ENCODE measurements around the gene REV3L. TPM values are rescaled to one million over a fixed set of nuclear protein-coding genes. Genes with fewer than 3 reads are reported as not detected.

REV3L gene
- total RNA-seq, 1 donor, result 54.8 TPM

DNA sequence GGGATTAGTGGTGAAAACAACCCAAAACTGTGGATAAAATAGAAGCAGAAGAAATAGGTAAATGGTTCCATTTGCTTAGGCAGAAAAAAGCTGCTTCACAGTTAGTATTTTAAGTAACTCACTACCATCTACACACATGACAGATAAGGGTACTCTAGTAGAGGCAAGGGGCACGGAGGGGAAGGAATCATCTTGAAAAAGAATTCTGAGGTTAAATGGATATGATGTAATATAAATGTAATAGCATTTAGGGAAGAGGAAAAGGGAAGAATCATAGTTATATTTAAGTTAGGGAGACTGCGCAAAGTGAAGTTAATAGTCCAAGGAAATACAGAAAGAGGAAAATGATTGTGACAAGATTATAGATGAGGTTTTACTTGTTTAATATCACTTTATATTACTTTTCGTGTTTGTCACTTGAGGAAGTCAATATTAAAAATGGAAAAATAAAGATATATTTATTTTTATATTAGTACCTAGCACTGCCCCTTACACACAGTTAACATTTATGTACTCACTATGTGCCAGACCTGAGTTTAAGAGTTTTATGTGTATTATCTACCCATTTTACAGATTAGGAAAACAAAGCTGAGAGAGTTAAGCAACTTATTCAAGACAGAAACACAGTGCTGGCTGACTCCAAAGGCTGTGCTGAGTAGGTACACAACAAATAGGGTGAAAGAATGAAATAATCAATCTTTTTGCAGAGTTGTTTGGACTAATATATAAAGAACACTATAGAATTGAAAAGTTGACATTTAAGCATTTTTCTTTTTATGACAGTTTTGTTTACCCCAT, 128.1 kb downstream of the REV3L start:
- H3K4me3 ChIP-seq (ENCODE audit: low read depth, low read length), result no peak overlapping the region
- DNase-seq (ENCODE audit: low read depth), result no peak
- TF ChIP-seq, protein P1, sequence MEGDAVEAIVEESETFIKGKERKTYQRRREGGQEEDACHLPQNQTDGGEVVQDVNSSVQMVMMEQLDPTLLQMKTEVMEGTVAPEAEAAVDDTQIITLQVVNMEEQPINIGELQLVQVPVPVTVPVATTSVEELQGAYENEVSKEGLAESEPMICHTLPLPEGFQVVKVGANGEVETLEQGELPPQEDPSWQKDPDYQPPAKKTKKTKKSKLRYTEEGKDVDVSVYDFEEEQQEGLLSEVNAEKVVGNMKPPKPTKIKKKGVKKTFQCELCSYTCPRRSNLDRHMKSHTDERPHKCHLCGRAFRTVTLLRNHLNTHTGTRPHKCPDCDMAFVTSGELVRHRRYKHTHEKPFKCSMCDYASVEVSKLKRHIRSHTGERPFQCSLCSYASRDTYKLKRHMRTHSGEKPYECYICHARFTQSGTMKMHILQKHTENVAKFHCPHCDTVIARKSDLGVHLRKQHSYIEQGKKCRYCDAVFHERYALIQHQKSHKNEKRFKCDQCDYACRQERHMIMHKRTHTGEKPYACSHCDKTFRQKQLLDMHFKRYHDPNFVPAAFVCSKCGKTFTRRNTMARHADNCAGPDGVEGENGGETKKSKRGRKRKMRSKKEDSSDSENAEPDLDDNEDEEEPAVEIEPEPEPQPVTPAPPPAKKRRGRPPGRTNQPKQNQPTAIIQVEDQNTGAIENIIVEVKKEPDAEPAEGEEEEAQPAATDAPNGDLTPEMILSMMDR (IDR thresholded peaks at IDR 0.05; ENCODE audit: insufficient read depth, low read depth, low read length), result no peak

DNA sequence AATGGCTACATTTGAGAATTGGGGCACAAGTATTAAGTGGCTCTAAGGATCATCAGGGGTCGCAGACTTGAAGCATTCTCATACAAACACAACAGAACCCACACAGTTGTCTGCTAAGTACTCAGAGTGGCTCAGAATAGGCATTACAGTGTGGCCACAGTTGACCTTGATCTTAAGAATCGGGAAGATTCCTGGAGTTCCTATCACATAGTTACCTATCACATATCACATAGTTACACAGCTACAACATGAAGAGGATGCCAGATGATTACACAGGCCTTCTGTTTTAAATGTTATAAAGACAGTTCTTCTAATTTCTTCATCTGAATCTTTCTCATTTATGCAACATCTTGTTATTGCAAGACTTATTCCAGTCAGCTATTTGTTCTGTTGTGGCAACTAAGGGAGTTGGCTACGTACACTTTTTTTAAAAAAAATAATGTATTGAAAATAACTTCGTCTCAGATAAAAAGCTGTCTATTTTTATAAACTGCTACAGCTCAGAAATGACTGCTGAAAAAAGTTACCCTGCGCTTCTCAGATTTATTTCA, 129.0 kb downstream of the REV3L start:
- H3K4me3 ChIP-seq (ENCODE audit: low read depth, low read length), result no peak overlapping the region
- no peak for DNase-seq (ENCODE audit: low read depth)
- TF ChIP-seq, protein P1 (IDR thresholded peaks at IDR 0.05; ENCODE audit: insufficient read depth, low read depth, low read length), result no peak

DNA sequence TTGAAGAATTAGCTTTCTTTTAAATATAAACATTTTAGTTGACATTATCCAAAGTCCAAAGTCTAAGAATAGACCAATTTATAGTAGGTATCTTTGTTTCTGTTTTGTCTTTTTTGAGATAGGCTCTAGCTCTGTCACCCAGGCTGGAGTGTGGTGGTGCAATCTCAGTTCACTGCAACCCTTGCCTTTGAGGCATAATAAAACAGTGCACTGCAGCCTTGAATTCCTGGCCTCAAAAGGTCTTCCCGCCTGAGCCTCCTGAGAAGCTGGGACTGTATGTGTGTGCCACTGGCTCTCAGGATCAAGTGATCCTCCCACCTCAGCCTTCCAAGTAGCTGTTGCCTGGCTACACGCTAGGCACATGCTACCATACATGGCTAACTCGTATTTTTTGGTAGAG, 135.4 kb downstream of the REV3L start:
- no peak for DNase-seq (ENCODE audit: low read depth)
- H3K4me3 ChIP-seq (ENCODE audit: low read depth, low read length), result no peak overlapping the region
- TF ChIP-seq, protein P1 (IDR thresholded peaks at IDR 0.05; ENCODE audit: insufficient read depth, low read depth, low read length), result no peak

DNA sequence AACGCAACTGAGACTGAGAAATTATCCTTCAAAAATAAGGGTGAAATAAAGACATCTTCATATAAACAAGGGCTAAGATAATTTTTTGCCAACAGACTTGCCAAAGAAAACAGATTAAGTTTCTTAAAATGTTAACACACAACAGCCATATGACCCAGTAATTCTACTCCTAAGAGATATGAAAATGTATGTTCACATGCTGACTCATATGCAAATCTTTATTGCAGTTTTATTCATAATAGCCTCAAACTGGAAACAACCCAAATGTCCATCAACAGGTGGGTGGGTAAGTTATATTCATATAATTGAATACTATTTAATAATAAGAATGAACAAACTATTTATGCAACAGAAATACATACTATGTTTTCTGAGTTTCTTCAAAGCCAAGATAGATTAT, 140.1 kb downstream of the REV3L start:
- no peak overlapping the region for H3K4me3 ChIP-seq (ENCODE audit: low read depth, low read length)
- peak; percentile 24 for DNase-seq (ENCODE audit: low read depth)
- TF ChIP-seq, protein P1 (IDR thresholded peaks at IDR 0.05; ENCODE audit: insufficient read depth, low read depth, low read length), result no peak

DNA sequence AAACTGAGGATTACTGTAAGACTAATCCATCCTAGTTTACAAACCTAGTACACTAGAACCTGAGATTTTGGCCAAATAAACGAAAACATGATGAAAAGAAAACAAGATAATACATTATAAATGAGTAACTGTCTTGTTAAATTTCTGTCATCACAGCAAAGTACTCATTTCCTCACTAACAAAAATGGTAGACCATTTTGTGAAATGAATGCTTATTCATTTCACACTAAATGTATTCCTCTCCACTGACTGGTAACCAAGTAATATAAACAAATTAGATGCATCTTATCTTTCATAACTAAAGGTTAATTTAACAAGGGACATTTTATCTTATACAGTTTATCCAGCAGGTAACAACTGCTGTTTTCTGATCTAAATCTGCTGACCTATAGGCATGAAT, 143.7 kb downstream of the REV3L start:
- TF ChIP-seq, protein P1 (IDR thresholded peaks at IDR 0.05; ENCODE audit: insufficient read depth, low read depth, low read length), result no peak
- no peak for DNase-seq (ENCODE audit: low read depth)
- H3K4me3 ChIP-seq (ENCODE audit: low read depth, low read length), result no peak overlapping the region

DNA sequence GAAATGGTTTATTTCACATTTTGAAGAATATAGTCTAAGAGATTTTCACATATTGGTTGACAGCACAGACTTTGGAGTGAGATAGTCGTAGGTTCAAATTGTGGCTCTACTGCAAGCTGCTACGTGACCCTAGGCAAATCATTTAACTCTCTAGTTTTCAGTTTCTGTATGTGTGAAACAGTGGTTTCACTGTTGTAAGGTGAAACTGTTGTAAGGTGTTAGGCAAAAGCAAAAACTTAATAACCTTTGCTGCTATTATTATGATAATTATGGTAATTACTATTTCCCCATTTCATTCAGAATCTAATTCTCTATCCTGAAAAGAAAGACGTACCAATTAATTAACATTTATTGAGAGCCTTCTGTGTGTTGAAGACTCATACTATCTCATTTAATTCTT, 144.2 kb downstream of the REV3L start:
- H3K4me3 ChIP-seq (ENCODE audit: low read depth, low read length), result no peak overlapping the region
- TF ChIP-seq, protein P1 (IDR thresholded peaks at IDR 0.05; ENCODE audit: insufficient read depth, low read depth, low read length), result no peak
- DNase-seq (ENCODE audit: low read depth), result no peak
